Placental pericyte (primary cell): ENCODE measurements around the gene ZAP70. TPM values are rescaled to one million over a fixed set of nuclear protein-coding genes. Genes with fewer than 3 reads are reported as not detected.

Source experiments
- small RNA-seq: library from RNA; depleted of rRNA; stranded (forward); fragments of <200 nt; gene quantifications from one replicate; pipeline ENCODE3, GENCODE V24; 2012; ENCODE audit warnings: low replicate concordance
- total RNA-seq: library from RNA; depleted of rRNA; stranded (reverse); fragments of >200 nt; gene quantifications from 2 replicates; pipeline ENCODE4 v1.2.3, GENCODE V29; 2012

ZAP70 gene
- 0.43 TPM in 1 of 2 replicates, not detected in the other for total RNA-seq

DNA sequence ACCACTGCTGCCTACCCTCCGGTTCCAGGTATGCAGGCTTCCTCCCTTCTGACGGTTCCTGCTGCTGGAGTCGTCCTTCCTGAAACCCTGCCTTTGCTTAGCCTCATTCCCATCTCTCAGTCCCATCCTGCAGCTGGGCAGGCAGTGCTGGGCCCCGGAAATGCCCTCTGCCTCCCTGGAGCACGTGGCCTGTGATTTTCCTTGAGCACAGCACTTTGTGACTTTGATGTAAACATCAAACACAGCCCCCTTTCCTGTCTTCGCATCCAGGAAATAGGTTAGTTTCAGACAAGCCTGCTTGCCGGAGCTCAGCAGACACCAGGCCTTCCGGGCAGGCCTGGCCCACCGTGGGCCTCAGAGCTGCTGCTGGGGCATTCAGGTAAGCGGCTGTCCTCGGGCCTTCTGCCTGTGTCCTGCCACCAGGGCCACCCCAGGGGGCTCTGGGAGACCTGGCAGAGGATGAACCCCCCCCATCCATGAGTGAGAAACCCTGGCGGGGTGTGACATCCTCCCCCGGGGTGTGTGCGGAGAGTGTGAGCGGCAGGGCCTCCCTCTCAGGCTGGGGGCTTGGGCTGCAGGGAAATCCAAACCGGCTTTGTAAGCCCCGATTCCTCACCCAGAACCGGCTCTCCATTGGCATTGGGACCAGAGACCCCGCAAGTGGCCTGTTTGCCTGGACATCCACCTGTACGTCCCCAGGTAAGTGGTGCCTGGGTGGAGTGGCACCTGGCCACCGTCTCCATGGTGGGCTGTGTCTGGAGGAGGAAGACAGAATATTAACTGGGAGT, at the start of gene ZAP70:
ZAP70 (plus strand) TSS at position 281 of the 788 bp plus-strand sequence. CDS start 10,461 bp downstream, outside the sequence.

GRCh38 chr2:97663962-97664635, 49.3 kb upstream of the ZAP70 start, which contains the start of gene ACTR1B:
ACTR1B (minus strand) TSS chr2:97664044; CDS start chr2:97663890, 154 bp downstream.

DNA sequence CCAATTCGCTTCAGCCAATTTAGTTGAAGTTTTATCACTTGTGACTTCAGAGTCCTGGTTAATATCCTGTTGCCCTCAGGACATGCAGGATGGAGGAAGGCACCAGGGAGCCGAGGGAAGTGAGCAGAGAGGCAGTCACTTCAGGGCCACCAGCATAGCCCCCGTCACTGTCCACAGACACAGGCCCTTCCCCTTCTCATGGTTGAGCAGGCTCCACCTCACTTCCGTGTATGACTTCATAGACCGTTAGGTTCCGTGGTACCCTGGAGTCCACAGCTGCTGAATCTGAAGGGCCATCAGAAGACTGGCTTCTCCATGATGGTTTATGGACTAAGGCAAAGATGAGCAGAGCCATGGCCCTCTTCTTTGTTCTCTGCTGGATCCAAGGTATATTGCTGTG, 43.9 kb upstream of the ZAP70 start, which contains the start of gene C2orf92:
C2orf92 (plus strand) TSS at position 266 of the 400 bp plus-strand sequence; CDS start at position 342, 76 bp downstream.

Small RNAs within 50 kb of the gene (small RNA-seq; reads per million reads assigned to genes)
- 0.42 reads per million, percentile 13 among the genes with 10 or more reads in this experiment for gene RNU4-8P

Other genes with a start within 250 kb of the ZAP70 start
- gene ANKRD36B, start 123.7 kb upstream of the ZAP70 start, total RNA-seq = 18.8 and 32.9 TPM in 2 replicates
- 125 and 163 TPM in 2 replicates for gene COX5B, start 67.5 kb upstream of the ZAP70 start, total RNA-seq
- 40.3 and 69.9 TPM in 2 replicates for gene ACTR1B, start 49.5 kb upstream of the ZAP70 start, total RNA-seq
- 2.4 and 5.9 TPM in 2 replicates for gene C2orf92, start 43.9 kb upstream of the ZAP70 start, total RNA-seq